Gastroesophageal sphincter (tissue), 3 donors: ENCODE measurements around the gene ITGA8.

ENCODE experiments used
- POLR2A ChIP-seq, 2 donors: fragments of 450-650 bp; IDR thresholded peaks; one replicate each; pipeline ENCODE4 v1.6.1; 2017; ENCODE audit warnings: antibody characterized with exemption in 2 of 2, mild to moderate bottlenecking in 2 of 2, moderate library complexity in 1 of 2
- TF ChIP-seq, protein P1 (sequence below), 4 experiments: fragments of 200-600 bp in 2 of 4; fragments of 450-650 bp in 2 of 4; sonication (generic) in 1 of 4; IDR thresholded peaks; one replicate each; pipeline ENCODE4 v1.5.1; 2017 to 2019; ENCODE audit warnings: antibody characterized with exemption in 4 of 4, mild to moderate bottlenecking in 2 of 4, moderate library complexity in 2 of 4

DNA sequence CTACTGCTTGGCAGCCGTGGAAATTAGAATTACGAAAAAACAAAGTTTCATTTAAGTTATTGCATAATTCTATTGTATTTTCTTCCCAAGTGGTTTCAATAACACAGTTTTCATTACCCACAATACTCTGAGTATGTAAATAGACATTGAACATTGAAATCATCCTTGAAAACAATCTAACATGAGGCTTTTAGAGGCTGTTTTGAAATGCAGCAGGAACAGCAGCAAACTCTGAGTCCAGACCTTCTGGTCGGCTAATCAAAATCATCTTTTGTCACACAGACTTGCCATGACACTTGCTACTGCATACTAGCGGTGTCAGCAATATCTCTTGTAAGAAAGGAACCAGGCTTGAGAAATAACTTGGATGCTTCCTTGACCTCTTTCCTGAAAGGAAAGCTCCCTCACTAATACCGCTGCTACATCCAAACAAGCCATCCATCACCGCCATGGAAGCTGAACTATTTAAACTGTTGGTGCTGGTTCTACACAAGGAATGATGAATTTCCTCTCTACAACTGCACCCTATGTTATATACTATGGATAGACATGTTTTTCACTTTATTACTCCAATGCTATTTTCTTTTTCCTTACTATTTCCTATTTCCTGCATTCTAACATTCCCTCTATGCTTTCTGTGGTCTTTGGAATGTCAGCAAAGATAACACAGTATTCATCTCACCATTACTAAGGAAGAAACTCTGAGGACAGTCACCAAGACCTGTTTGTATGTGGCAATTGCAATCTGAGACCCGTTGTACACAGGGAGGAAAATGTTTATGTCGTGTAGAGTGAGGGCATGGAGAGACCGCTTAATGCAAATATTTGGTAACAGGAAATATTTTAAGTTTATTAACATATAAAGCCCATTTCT, 130.8 kb downstream of the ITGA8 start:
- TF ChIP-seq POLR2A (IDR thresholded peaks at IDR 0.05) = no peak
- TF ChIP-seq, protein P1, sequence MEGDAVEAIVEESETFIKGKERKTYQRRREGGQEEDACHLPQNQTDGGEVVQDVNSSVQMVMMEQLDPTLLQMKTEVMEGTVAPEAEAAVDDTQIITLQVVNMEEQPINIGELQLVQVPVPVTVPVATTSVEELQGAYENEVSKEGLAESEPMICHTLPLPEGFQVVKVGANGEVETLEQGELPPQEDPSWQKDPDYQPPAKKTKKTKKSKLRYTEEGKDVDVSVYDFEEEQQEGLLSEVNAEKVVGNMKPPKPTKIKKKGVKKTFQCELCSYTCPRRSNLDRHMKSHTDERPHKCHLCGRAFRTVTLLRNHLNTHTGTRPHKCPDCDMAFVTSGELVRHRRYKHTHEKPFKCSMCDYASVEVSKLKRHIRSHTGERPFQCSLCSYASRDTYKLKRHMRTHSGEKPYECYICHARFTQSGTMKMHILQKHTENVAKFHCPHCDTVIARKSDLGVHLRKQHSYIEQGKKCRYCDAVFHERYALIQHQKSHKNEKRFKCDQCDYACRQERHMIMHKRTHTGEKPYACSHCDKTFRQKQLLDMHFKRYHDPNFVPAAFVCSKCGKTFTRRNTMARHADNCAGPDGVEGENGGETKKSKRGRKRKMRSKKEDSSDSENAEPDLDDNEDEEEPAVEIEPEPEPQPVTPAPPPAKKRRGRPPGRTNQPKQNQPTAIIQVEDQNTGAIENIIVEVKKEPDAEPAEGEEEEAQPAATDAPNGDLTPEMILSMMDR (IDR thresholded peaks at IDR 0.05) = no peak
